Measurements from ENCODE around the gene IMMP2L.

The IMMP2L gene

DNA sequence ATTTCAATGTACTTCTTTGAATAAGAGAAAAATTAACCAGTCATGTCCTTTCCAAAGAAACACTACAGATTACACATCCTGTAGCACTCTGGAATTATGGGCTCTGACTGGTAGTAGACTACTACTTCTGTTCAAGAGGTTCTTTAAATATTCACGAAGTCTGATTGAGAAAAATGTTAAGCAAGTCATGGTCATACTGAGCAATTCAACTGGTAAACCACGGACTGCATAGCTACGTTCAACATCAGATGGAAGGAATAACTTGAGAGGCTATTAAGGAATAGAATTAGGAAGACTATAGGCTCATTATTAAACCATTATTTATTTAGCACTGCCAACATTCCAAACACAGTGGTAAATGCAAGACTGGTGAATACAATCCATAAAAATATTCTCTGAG lies 160.8 kb downstream of the IMMP2L start:
- no peak for DNase-seq (ENCODE audit: low read depth)
- TF ChIP-seq, protein P1, sequence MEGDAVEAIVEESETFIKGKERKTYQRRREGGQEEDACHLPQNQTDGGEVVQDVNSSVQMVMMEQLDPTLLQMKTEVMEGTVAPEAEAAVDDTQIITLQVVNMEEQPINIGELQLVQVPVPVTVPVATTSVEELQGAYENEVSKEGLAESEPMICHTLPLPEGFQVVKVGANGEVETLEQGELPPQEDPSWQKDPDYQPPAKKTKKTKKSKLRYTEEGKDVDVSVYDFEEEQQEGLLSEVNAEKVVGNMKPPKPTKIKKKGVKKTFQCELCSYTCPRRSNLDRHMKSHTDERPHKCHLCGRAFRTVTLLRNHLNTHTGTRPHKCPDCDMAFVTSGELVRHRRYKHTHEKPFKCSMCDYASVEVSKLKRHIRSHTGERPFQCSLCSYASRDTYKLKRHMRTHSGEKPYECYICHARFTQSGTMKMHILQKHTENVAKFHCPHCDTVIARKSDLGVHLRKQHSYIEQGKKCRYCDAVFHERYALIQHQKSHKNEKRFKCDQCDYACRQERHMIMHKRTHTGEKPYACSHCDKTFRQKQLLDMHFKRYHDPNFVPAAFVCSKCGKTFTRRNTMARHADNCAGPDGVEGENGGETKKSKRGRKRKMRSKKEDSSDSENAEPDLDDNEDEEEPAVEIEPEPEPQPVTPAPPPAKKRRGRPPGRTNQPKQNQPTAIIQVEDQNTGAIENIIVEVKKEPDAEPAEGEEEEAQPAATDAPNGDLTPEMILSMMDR (conservative IDR thresholded peaks at IDR 0.05; ENCODE audit: control insufficient read depth, insufficient read depth, low read depth, low read length) = no peak
- H3K4me3 ChIP-seq (ENCODE audit: control insufficient read depth, low read depth, low read length) = no peak overlapping the region

DNA sequence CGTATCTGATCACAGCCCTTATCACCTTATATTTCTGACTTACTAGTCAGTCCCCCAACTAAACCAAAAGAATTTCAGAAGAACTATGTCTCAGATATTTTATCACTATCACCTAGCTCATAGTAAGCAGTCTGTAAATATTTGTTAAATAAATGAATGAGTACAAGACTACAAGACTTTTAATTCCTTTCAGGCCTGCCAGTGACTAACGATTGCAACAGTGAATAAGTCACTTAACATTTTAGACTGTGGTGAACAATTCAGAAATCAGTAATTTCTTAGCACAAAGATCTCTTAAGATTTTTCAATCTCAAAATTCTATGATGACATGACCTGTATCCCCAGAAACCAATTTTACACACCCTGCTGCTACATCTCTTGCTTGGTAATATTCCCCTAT lies 162.2 kb downstream of the IMMP2L start:
- TF ChIP-seq, protein P1 (conservative IDR thresholded peaks at IDR 0.05; ENCODE audit: control insufficient read depth, insufficient read depth, low read depth, low read length) = no peak

DNA sequence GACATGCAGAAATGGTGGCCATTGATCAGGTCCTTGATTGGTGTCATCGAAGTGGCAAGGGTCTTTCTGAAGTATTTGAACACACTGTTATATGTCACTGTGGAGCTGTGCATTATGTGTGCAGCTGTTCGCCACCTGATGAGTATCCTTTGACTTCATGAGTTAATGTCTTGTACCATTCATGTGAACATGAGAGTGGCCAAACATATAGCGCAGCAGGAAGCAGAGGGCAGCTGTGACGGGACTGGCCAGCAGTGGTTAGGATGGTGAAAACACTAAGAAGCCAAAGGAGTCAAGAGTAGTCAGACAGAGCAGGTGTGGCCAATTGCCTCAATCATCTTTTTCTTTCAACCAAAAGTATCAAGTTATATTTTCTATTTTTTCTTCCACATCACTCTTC lies 167.4 kb downstream of the IMMP2L start:
- TF ChIP-seq, protein P1 (conservative IDR thresholded peaks at IDR 0.05; ENCODE audit: control insufficient read depth, insufficient read depth, low read depth, low read length) = no peak
- no peak overlapping the region for H3K4me3 ChIP-seq (ENCODE audit: control insufficient read depth, low read depth, low read length)
- DNase-seq (ENCODE audit: low read depth) = no peak

More for the DNA sequence above, 162.2 kb downstream of the IMMP2L start:
- H3K4me3 ChIP-seq (ENCODE audit: control insufficient read depth, low read depth, low read length) = no peak overlapping the region
- no peak for DNase-seq (ENCODE audit: low read depth)

DNA sequence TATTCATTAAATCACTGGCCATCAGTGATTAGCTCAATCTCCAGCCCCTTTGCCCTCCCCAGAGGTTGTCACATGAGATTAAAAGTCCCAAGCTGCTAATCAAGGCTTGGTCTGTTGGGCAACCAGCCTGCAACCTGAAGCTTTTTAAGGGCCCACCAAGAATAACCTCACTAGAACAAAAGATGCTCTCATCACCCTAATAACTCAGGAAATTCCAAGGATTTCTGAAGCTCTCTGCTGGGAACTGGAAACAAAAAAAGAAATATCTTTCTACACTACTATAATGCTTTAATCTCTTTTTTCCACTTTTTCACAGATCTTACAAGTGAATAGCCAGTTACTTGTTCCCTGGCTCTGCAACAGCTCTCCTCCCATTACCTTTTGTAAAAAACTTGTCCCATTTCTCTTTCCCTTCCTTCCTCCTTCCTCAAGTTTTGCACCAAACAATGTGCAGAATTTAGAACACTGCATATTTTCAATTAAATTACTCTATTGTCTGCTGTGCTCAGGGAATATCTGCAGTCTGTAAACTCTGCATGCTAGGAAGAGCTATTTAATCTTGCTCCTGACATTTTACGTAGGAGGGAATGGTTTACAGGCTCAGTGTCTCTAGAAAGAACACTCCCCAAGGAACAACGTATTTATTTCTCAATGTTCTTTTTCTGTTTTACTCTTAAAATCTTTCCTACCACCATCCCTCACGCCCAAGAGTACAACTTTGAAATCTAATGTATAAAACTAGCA lies 169.1 kb downstream of the IMMP2L start:
- DNase-seq (ENCODE audit: low read depth) = peak; percentile 51
- TF ChIP-seq, protein P1 (conservative IDR thresholded peaks at IDR 0.05; ENCODE audit: control insufficient read depth, insufficient read depth, low read depth, low read length) = no peak
- no peak overlapping the region for H3K4me3 ChIP-seq (ENCODE audit: control insufficient read depth, low read depth, low read length)

DNA sequence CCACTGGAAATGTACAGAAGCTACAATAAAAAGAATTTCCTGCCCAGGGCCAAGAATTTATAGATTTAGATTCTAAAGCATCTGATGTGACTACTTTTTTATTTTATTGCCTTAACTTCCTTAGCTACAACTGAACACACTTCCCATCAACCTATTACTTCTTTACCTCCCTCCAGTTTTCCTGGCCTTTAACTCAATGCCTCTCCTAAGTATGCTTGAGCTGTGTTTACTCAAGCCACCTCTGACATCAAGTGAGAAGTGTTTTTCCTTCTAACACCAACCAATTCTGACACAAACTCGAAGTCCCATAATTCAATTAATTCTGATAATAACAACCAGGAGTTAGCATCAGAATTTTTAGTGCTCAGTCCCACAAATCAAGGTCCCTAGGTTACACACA lies 170.0 kb downstream of the IMMP2L start:
- H3K4me3 ChIP-seq (ENCODE audit: control insufficient read depth, low read depth, low read length) = no peak overlapping the region
- TF ChIP-seq, protein P1 (conservative IDR thresholded peaks at IDR 0.05; ENCODE audit: control insufficient read depth, insufficient read depth, low read depth, low read length) = no peak
- DNase-seq (ENCODE audit: low read depth) = no peak

DNA sequence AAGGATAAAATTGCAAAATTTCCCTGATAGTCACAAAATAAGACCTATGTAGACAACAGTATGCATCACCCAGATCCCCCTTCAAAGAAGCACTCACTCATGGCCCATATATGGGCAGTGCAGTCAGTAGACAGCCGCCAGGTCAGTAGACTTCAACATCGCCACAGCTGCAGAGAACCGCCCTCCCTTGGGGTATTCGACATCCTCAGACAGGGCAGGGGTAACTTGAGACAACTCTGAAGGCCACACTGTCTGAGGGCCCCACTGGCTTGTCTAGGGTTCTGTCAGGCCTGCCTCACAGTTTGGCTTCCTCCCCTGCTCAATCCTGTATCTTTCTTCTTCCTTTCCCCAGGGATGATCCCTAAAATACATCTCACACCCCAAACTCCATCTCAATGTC lies 172.3 kb downstream of the IMMP2L start:
- no peak overlapping the region for H3K4me3 ChIP-seq (ENCODE audit: control insufficient read depth, low read depth, low read length)
- TF ChIP-seq, protein P1 (conservative IDR thresholded peaks at IDR 0.05; ENCODE audit: control insufficient read depth, insufficient read depth, low read depth, low read length) = no peak
- no peak for DNase-seq (ENCODE audit: low read depth)
